ENCODE measurements around the gene COBL. TPM values are rescaled to one million over a fixed set of nuclear protein-coding genes. Genes with fewer than 3 reads are reported as not detected.

COBL gene
- total RNA-seq, 1 experiment from 2014 or later = 52.3 TPM

DNA sequence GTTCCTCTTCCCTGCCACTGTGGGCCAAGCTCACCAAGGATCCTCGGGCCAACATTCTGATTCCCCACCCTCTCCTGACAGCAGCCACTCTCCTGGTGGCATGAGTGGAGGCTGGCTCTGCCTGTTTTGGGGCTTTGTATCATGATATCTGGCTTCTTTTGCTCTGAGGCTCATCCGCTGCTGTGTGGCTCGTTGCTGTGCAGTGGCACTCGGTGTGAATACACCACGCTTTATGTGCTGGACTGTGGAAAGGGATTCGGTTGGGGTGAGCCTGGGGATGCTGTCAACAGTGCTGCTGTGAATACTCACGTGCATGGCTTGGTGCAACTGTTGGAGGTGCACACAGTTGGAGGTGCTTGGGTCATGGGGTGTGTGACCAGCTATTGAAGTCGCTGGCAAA, 208.5 kb downstream of the COBL start:
- no peak overlapping the region for H3K9ac ChIP-seq (ENCODE audit: extremely low read depth, insufficient read length, low read length)
- Mint-ChIP-seq H3K4me1 (peaks cover 34 to 36% of the 10 kb centered on the region in 2 experiments), H3K27me3 (ENCODE audit: low read depth) (no peaks in the 10 kb centered on the region), H3K9me3 (no peaks in the 10 kb centered on the region), H3K27ac (peak overlapping the region; percentile 4 to 95 (median 84); a peak in 6 of 7 replicates), H3K36me3 (ENCODE audit: insufficient read depth in 1 of 3, low read depth in 3 of 3) (peaks cover 0 to 5% (median 0%) of the 10 kb centered on the region in 3 experiments; a peak in 3 of 7 replicates), H3K4me3 (no peak overlapping the region; a peak in 1 of 5 replicates)
- H4K8ac ChIP-seq (replicated peaks; ENCODE audit: insufficient read length, low read depth, low read length) = no peak overlapping the region
- H2AK5ac ChIP-seq (ENCODE audit: insufficient read length, low read length) = no peak overlapping the region
- H3K27ac ChIP-seq (ENCODE audit: insufficient read length, low read depth, low read length) = no peak overlapping the region
- H3K18ac ChIP-seq (ENCODE audit: insufficient read length, low read depth, low read length) = no peak overlapping the region
- no peak overlapping the region for H2BK120ac ChIP-seq (ENCODE audit: low read depth, low read length, poor library complexity, severe bottlenecking)
- no CpG with 5 or more reads among the region's 8 CpGs for WGBS (ENCODE audit: extremely low coverage, insufficient read length, low lambda C conversion rate)
- no peaks in the 10 kb centered on the region for H4K20me1 ChIP-seq (ENCODE audit: control insufficient read depth, insufficient read depth, insufficient read length)
- no peak overlapping the region for H2BK5ac ChIP-seq (ENCODE audit: insufficient read length, low read length)
- H3K14ac ChIP-seq (ENCODE audit: insufficient read depth, low read length) = peak overlapping the region; percentile 3; the same call in 1 of the 2 replicates
- no peak overlapping the region for H2BK20ac ChIP-seq (ENCODE audit: low read depth, low read length, poor library complexity, severe bottlenecking)
- H3K27me3 ChIP-seq (ENCODE audit: insufficient read depth, low read length) = no peaks in the 10 kb centered on the region
- peaks cover 8% of the 10 kb centered on the region; the same call in 1 of the 2 replicates for H3K4me1 ChIP-seq (ENCODE audit: insufficient read depth, low read length)
- no peak for DNase-seq
- H2BK15ac ChIP-seq (ENCODE audit: low read depth, low read length) = no peak overlapping the region
- no peak overlapping the region for H3K23ac ChIP-seq (ENCODE audit: insufficient read length, low read depth, low read length)
- TF ChIP-seq CTCF (conservative IDR thresholded peaks at IDR 0.05) = no peak
- H4K5ac ChIP-seq (ENCODE audit: insufficient read length, low read depth, low read length) = no peak overlapping the region
- no peak overlapping the region for H2BK12ac ChIP-seq (ENCODE audit: insufficient read length, low read depth, low read length)
- H3K4ac ChIP-seq (ENCODE audit: low read depth, low read length) = no peak overlapping the region
- no peak overlapping the region for H3K4me2 ChIP-seq (ENCODE audit: insufficient read depth, insufficient read length, low read length)
- no peaks in the 10 kb centered on the region for H3K79me2 ChIP-seq (ENCODE audit: insufficient read depth, low read length)
- no peak overlapping the region for H3T11ph ChIP-seq (ENCODE audit: low read length)
- H3K56ac ChIP-seq (ENCODE audit: insufficient read length, low read depth, low read length) = no peak overlapping the region
- H3K79me1 ChIP-seq (ENCODE audit: insufficient read depth, low read depth, low read length, poor library complexity, severe bottlenecking) = no peaks in the 10 kb centered on the region
- no peaks in the 10 kb centered on the region for H3K9me3 ChIP-seq (ENCODE audit: control insufficient read depth, low read depth, low read length)
- H4K91ac ChIP-seq (ENCODE audit: insufficient read length, low read depth, low read length) = no peak overlapping the region
- no peaks in the 10 kb centered on the region for H3K23me2 ChIP-seq (ENCODE audit: insufficient read length, low read depth, low read length, poor library complexity, severe bottlenecking)
- no peak overlapping the region for H2AFZ ChIP-seq (ENCODE audit: low read length)

Measured in H9 (cell line).